H54 (cell line): Measurements from ENCODE around the gene E2F7.
"Not testable (repeated sequence)": the region's sequence is repeated elsewhere in the genome, so short reads cannot be mapped to it uniquely, and the experiment has no call there.

ENCODE experiments used
- DNase-seq: peaks from one replicate; pipeline ENCODE4 v3.0.0; 2011; ENCODE audit warnings: low spot score, mixed read lengths; ENCODE audit not compliant: insufficient read length
- FAIRE-seq: peaks from 3 replicates; lab custom pipeline; 2011; peaks lifted over from hg19 to GRCh38; lab: Jason Lieb, UNC
- POLR2A ChIP-seq: IDR thresholded peaks from 2 replicates; pipeline ENCODE4 v1.6.1; 2011; ENCODE audit warnings: low read depth, mild to moderate bottlenecking, low read length

The E2F7 gene

GRCh38 chr12:77082021-77082420 is 16.7 kb upstream of the E2F7 start:
- DNase-seq (no peak), FAIRE-seq (no peak)
- no peak for TF ChIP-seq POLR2A

GRCh38 chr12:77079631-77080030 is 14.3 kb upstream of the E2F7 start:
- TF ChIP-seq POLR2A, result no peak
- no peak for FAIRE-seq
- DNase-seq, result no peak

GRCh38 chr12:77078231-77078630 is 12.9 kb upstream of the E2F7 start:
- TF ChIP-seq POLR2A, result no peak
- DNase-seq (no peak), FAIRE-seq (no peak)

DNA sequence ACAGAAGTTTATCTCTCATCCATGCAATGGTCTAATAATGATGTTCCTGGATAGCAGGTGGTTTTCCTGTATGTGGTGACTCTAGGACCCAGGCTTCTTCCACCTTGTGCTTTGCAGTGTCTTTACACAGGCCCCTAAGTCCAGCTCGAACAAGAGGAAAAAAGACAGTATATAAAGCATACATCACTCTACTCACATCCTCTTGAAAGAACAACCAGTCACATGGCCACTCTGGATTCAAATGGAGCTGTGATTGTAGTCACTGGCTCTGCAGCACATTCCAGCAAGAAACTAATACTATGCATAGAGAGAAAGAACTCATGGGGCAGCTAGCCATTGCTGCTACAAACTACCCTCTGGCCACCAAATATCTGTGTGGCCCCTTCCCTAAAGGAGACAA is 11.5 kb upstream of the E2F7 start:
- TF ChIP-seq POLR2A, result no peak
- DNase-seq (no peak), FAIRE-seq (no peak)

DNA sequence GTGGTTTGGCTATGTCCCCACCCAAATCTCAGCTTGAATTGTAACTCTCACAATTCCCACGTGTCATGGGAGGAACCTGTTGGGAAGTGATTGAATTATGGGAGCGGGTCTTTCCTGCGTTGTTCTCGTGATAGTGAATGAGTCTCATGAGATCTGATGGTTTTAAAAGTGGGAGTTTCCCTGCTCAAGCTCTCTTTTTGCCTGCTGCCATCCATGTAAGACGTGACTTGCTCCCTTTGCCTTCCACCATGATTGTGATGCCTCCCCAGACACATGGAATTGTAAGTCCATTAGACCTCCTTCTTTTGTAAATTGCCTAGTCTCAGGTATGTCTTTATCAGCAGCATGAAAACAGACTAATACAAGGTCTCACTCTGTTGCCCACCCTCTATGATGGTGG is 8.5 kb upstream of the E2F7 start:
- not testable (repeated sequence) for FAIRE-seq, DNase-seq

GRCh38 chr12:77072833-77073495 is 7.6 kb upstream of the E2F7 start:
- FAIRE-seq (no peak), DNase-seq (no peak)
- no peak for TF ChIP-seq POLR2A

DNA sequence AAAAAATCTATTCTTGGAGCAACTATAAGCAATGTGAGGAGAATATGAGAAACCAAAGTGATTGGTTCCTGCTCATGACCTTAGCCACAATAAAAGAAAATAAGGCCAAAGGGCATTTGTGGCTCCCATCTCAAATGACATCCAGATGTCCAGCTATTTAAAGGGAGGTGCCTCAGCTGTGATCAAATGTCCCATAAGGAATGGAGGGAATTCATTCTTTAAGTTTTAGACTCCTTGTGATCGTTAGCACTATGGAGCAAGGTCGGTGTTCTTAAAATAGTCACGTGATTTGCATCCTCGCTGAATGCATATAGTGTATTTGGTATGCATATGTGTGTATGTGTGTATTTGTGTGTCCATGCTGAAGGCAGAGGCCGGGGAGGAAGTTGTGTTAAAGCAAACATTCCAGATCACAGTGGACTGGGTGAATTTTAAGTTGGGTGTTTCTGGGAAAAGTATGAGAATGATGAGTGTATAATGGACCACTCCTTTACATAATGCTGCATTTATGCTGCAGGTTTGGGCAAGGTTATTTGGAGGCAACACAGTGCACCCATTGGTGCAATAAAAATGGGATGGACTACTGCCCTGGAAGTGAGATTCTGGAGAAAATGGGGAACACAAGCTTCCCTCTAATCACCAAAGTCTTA is 5.6 kb upstream of the E2F7 start:
- DNase-seq (no peak), FAIRE-seq (no peak)
- TF ChIP-seq POLR2A, result no peak

DNA sequence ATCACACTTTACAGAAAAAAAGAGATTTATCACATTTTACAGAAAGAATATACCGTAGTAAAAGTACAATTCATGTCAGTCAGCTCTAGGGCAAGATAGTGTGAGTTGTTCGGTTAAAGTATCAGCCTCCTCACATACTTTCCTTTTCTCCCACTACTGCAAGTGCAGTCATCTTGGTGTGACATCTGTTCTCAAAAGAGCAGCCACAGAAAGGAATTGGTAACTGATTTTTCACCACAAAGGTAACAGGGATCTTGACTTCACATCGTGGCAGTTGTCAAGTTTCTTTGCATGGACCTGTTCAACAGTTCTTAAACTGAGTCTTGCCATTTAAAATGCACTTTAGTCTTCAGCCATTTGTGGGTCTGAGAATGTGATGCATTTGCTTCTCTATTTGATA is 5.0 kb upstream of the E2F7 start:
- no peak for DNase-seq
- no peak for FAIRE-seq
- TF ChIP-seq POLR2A, result no peak

DNA sequence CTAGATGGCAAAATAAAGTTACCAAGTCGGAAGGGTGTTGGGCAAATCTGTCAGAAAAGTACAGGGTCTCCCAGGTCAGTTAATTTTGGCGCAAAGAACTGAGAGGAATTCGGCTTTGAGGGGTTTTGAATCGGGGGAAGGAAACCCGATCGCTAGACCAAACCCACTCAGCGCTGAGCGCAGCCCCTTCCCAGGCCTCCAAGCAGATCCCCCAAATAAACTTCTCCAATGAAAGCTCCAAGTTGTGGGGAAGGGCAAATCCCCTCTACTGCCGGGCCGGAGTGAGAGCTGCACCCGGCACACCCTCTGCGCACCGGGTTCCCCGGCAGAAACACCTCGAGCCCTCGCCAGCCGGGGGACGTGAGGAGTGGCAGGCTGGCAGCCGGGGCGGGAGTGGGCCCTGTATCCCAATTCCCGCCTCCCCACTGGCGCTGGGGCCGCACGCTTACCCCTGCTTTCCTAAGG is 441 bp downstream of the E2F7 start:
- DNase-seq (peak; percentile 16), FAIRE-seq (no peak)
- no peak for TF ChIP-seq POLR2A

DNA sequence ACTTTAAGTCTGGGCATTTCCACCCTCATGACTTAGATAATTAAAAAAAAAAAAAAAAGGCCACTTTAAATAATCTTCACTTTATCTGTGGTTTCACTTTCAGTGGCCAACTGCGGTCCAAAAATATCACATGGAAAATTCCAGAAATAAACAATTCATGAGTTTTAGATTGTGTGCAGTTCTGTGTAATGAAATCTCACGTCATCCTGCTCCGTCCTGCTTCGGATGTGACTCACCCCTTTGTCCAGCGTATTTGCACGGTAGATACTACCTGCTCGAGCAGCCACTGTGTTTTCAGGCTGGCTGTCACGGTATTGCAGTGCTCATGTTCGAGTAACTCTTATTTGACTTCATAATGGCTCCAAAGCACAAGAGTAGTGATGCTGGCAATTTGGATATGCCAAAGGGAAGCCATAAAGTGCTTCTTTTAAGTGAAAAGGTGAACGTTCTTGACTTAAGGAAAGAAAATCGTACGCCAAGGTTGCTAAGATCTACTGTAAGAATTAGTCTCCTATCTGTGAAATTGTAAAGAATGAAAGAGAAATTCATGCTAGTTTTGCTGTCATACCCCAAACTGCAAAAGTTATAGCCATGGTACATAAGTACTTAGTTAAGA is 2.4 kb downstream of the E2F7 start:
- DNase-seq (peak; percentile 44), FAIRE-seq (peak; percentile 94)
- TF ChIP-seq POLR2A, result no peak

GRCh38 chr12:77062396-77062795 is 3.0 kb downstream of the E2F7 start:
- no peak for TF ChIP-seq POLR2A
- DNase-seq, result no peak
- no peak for FAIRE-seq

GRCh38 chr12:77060883-77061240 is 4.5 kb downstream of the E2F7 start:
- no peak for TF ChIP-seq POLR2A
- FAIRE-seq (no peak), DNase-seq (no peak)

DNA sequence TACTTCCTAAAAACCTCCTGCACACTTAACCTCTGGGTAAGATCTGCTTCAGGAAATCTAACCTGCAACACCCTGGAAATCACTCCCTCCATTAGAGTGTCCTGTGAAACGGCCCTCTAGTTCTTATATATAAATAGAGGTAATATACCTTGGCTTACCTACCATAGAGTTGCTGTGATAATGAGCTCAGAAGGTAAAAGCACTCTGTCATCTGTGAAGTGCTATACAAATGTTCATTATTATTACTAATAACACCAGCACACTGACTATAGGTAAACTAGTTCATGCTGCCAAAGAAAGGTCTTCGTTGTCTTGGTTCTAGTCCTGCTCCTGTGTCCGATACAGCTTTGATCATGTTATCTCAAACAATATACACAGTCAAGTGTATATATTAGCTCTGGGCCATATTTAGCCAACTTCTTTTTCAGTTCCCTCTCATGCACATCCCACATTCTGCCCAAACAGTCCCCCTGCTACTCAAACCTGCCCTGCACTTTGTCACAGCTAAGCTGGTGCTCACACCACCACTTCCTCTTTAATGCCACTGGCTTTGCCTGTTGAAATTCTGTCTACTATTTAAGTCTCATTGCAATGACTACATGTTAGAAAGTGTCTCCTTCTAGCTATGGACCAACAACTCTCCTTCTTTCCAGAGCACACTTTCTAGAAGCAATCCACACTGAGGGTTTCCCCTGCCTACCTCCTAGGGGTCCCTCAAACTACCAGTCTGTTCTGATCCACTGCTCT is 5.1 kb downstream of the E2F7 start:
- DNase-seq, result no peak

GRCh38 chr12:77058740-77059139 is 6.6 kb downstream of the E2F7 start:
- no peak for DNase-seq
- FAIRE-seq, result no peak
- TF ChIP-seq POLR2A, result no peak

More for the DNA sequence above, 5.1 kb downstream of the E2F7 start:
- no peak for FAIRE-seq
- TF ChIP-seq POLR2A, result no peak

DNA sequence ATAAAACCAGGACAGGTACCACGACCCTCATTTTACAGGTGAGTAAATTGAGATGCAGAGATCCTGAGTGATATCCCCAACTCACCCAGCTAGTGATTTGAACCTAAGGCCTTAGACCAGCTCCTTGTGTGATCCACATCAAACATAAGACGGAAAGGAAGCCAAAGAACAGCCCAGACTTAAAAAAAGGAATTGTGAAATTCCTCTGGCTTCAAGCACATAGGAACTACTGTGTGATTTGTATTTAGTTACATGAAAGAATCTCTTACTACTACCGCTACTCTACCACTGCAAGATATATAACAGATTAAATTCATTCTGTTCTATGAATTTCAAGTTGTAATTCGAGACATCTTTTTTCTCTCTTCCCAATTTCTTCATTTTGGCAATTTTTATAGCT is 10.5 kb downstream of the E2F7 start:
- FAIRE-seq (no peak), DNase-seq (no peak)
- TF ChIP-seq POLR2A, result no peak
